GM10266 (cell line): ENCODE measurements around the gene AGAP2.

Experiments used
- DNase-seq: peaks from one replicate; pipeline ENCODE4 v3.0.0; 2012; ENCODE audit errors: extremely low spot score
- CTCF ChIP-seq: IDR thresholded peaks from 2 replicates; pipeline ENCODE4 v1.5.1; 2012; ENCODE audit warnings: mild to moderate bottlenecking, low read depth; ENCODE audit not compliant: control insufficient read depth, insufficient read depth; ENCODE audit errors: missing control alignments

Gene AGAP2

GRCh38 chr12:57712701-57713100 is 25.8 kb downstream of the AGAP2 start:
- no peak for DNase-seq
- TF ChIP-seq CTCF = no peak

GRCh38 chr12:57708296-57708695 is 30.2 kb downstream of the AGAP2 start:
- no peak for DNase-seq
- TF ChIP-seq CTCF = no peak

GRCh38 chr12:57707250-57707649 is 31.3 kb downstream of the AGAP2 start:
- DNase-seq = no peak
- no peak for TF ChIP-seq CTCF

- DNase-seq = no peak
- no peak for TF ChIP-seq CTCF
Measured at GRCh38 chr12:57700317-57700716, 38.2 kb downstream of the AGAP2 start.

GRCh38 chr12:57698414-57698813 is 40.1 kb downstream of the AGAP2 start:
- TF ChIP-seq CTCF = no peak
- DNase-seq = no peak

- no peak for DNase-seq
- TF ChIP-seq CTCF = no peak
Measured at GRCh38 chr12:57697076-57697475, 41.5 kb downstream of the AGAP2 start.

- no peak for DNase-seq
- no peak for TF ChIP-seq CTCF
Measured at GRCh38 chr12:57695770-57696432, 42.6 kb downstream of the AGAP2 start.
